ENCODE results near the gene SRGN. TPM values are rescaled to one million over a fixed set of nuclear protein-coding genes. Genes with fewer than 3 reads are reported as not detected.

SRGN gene
- total and polyA plus RNA-seq, 2 of the 8 experiments (the other 6 are each of a cell fraction or from before 2014, with no cell fraction given), result 0.06 TPM; not detected in 1

GRCh38 chr10:69064762-69065328 lies 23.1 kb upstream of the SRGN start:
- POLR2A ChIA-PET (ENCODE audit: partially characterized antibody), result interaction anchor here (1.1 kb wide), 1 partner anchor 13 kb away, joined by 3 read pairs; no protein-coding TSS in a partner anchor
- H2BK12ac ChIP-seq (ENCODE audit: low read depth, low read length), result no peak overlapping the region

More at GRCh38 chr10:69064762-69065328, 23.1 kb upstream of the SRGN start:
- Histone ChIP-seq H4K91ac (replicated peaks; ENCODE audit: insufficient read length, low read length) (no peak overlapping the region), H2BK20ac (ENCODE audit: low read length) (no peak overlapping the region), H2AK5ac (ENCODE audit: low read depth, low read length) (no peak overlapping the region), H3K23me2 (ENCODE audit: low read depth, low read length) (no peaks in the 10 kb centered on the region), H2BK120ac (replicated peaks; ENCODE audit: low read depth, low read length) (no peak overlapping the region), H3K4me1 (replicated peaks in 1 of 4; ENCODE audit: control insufficient read depth in 3 of 4, insufficient read depth in 4 of 4, low read length in 3 of 4) (peaks cover 0 to 5% (median 2%) of the 10 kb centered on the region in 4 experiments; a peak in 5 of 7 replicates), H3K79me1 (ENCODE audit: low read depth, low read length) (no peaks in the 10 kb centered on the region), H3K27me3 (replicated peaks in 1 of 4; ENCODE audit: control insufficient read depth in 3 of 4, extremely low read depth in 1 of 4, insufficient read depth in 3 of 4, low read length in 3 of 4) (no peaks in the 10 kb centered on the region), H2BK5ac (ENCODE audit: low read depth, low read length) (no peak overlapping the region), H2BK15ac (ENCODE audit: low read length) (no peak overlapping the region), H3K9me3 (ENCODE audit: insufficient read depth in 2 of 2, low read depth in 1 of 2, low read length in 1 of 2) (no peaks in the 10 kb centered on the region), H3K18ac (ENCODE audit: extremely low read depth, low read length) (no peak overlapping the region), H4K5ac (ENCODE audit: insufficient read length, low read depth, low read length) (no peak overlapping the region), H3K27ac (ENCODE audit: low read depth, low read length) (no peak overlapping the region), H3K36me3 (ENCODE audit: control insufficient read depth in 2 of 4, insufficient read depth in 4 of 4, low read length in 3 of 4) (no peaks in the 10 kb centered on the region), H3K14ac (ENCODE audit: insufficient read length) (no peak overlapping the region), H2AFZ (ENCODE audit: low read length) (no peak overlapping the region), H3K23ac (ENCODE audit: insufficient read length) (no peak overlapping the region), H3K9ac (replicated peaks in 1 of 4; ENCODE audit: extremely low read depth in 1 of 4, low read depth in 3 of 4, low read length in 3 of 4) (no peak overlapping the region), H3K79me2 (ENCODE audit: control insufficient read depth in 1 of 2, insufficient read depth in 2 of 2, low read length in 2 of 2) (no peaks in the 10 kb centered on the region), H3K56ac (replicated peaks; ENCODE audit: insufficient read length, low read depth, low read length) (no peak overlapping the region), H4K8ac (ENCODE audit: extremely low read depth, insufficient read depth, low read length) (no peak overlapping the region), H3K4ac (replicated peaks; ENCODE audit: insufficient read length, low read depth, low read length) (peak overlapping the region; percentile 41), H3K4me2 (ENCODE audit: insufficient read depth in 1 of 2, low read depth in 2 of 2, low read length in 2 of 2) (no peak overlapping the region), H3K4me3 (ENCODE audit: extremely low read depth in 1 of 4, insufficient read depth in 2 of 4, low read depth in 3 of 4, low read length in 4 of 4) (no peak overlapping the region), H4K20me1 (replicated peaks in 1 of 2; ENCODE audit: control insufficient read depth in 1 of 2, insufficient read depth in 2 of 2, low read length in 2 of 2) (no peaks in the 10 kb centered on the region)
- DNase-seq (ENCODE audit: low read depth in 1 of 2, low spot score in 2 of 2) (no peak), FAIRE-seq (no peak)
- WGBS, 2 experiments (ENCODE audit: extremely low coverage in 1 of 2, insufficient coverage in 1 of 2, insufficient read length in 1 of 2, insufficient replicate concordance in 2 of 2, low coverage in 1 of 2, low lambda C conversion rate in 2 of 2, missing lambda C conversion rate in 1 of 2), result 79% methylated on average over 6 of the region's 6 CpGs; no CpG with 5 or more reads in 1 of the 2 experiments
- TF ChIP-seq TCF12 (IDR thresholded peaks at IDR 0.05; ENCODE audit: low read depth, low read length), result no peak
- TF ChIP-seq BRCA1 (IDR thresholded peaks at IDR 0.05; ENCODE audit: low read depth, low read length), result no peak
- peak; percentile 8 to 29 (median 28); a peak in 3 of 4 replicates for TF ChIP-seq CTCF (IDR thresholded peaks at IDR 0.05; ENCODE audit: control extremely low read depth in 1 of 3, insufficient read depth in 1 of 3, low read depth in 1 of 3, low read length in 3 of 3)
- TF ChIP-seq SP4 (IDR thresholded peaks at IDR 0.05; ENCODE audit: low read length), result no peak
- peak in 1 of 2 experiments; percentile 19; a peak in 1 of 4 replicates for TF ChIP-seq RAD21 (IDR thresholded peaks at IDR 0.05 in 1 of 2, conservative IDR thresholded peaks at IDR 0.05 in 1 of 2; ENCODE audit: low read depth in 2 of 2, low read length in 2 of 2)
- CTCF ChIA-PET (ENCODE audit: partially characterized antibody), result interaction anchor here (0.6 to 2.8 kb wide), 19 partner anchors 9 to 89 kb away, joined by 3 to 16 read pairs (median 5); no protein-coding TSS in a partner anchor
